Measurements from ENCODE around the gene COX10.
"Not testable (repeated sequence)": the region's sequence is repeated elsewhere in the genome, so short reads cannot be mapped to it uniquely, and the experiment has no call there.

Gene COX10

GRCh38 chr17:14165616-14166015 is 96.3 kb downstream of the COX10 start:
- Histone ChIP-seq H3K27me3 (replicated peaks; ENCODE audit: control insufficient read depth, insufficient read depth, low read length, poor library complexity, severe bottlenecking) (no peaks in the 10 kb centered on the region), H3K4me3 (ENCODE audit: insufficient read depth, low read depth, low read length, poor library complexity, severe bottlenecking) (no peak overlapping the region), H3K4me1 (ENCODE audit: control insufficient read depth, insufficient read depth, low read length, poor library complexity, severe bottlenecking) (no peaks in the 10 kb centered on the region), H3K36me3 (ENCODE audit: control insufficient read depth, insufficient read depth, low read length) (no peaks in the 10 kb centered on the region), H3K9me3 (ENCODE audit: control insufficient read depth, low read length) (no peaks in the 10 kb centered on the region), H3K27ac (ENCODE audit: insufficient read depth, low read length, poor library complexity, severe bottlenecking) (no peak overlapping the region)
- no peak for DNase-seq

DNA sequence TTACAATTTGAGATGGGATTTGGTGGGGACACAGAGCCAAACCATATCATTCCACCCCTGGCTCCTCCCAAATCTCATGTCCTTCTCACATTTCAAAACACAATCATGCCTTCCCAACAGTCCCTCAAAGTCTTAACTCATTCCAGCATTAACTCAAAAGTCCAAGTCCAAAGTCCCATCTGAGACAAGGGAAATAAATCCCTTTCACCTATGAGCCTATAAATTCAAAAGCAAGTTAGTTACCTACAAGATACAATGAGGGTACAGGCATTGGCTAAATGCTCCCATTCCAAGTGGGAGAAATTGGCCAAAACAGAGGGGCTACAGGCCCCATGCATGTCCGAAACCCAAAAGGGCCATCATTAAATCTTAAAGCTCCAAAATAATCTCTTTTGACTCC is 98.5 kb downstream of the COX10 start:
- H3K4me1 ChIP-seq (ENCODE audit: control insufficient read depth, insufficient read depth, low read length, poor library complexity, severe bottlenecking); H3K27ac ChIP-seq (ENCODE audit: insufficient read depth, low read length, poor library complexity, severe bottlenecking); H3K4me3 ChIP-seq (ENCODE audit: insufficient read depth, low read depth, low read length, poor library complexity, severe bottlenecking); H3K27me3 ChIP-seq (replicated peaks; ENCODE audit: control insufficient read depth, insufficient read depth, low read length, poor library complexity, severe bottlenecking); H3K36me3 ChIP-seq (ENCODE audit: control insufficient read depth, insufficient read depth, low read length); H3K9me3 ChIP-seq (ENCODE audit: control insufficient read depth, low read length); DNase-seq: not testable (repeated sequence)

DNA sequence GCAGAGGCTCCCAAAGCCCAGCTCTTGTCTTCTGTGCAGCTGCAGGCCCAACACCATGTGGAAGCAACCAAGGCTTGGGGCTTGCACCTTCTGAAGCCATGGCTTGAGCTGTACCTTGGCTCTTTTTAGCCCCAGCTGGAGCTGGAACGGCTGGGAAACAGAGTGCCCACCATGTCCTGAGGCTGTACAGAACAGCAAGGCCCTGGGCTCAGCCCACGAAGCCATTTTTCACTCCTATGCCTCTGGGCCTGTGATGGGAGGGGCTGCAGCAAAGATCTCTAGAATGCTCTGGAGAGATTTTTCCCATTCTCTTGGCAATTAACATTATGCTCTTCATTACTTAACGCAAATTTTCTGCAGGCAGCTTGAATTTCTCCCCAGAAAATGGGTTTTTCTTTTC is 99.3 kb downstream of the COX10 start:
- H3K4me1 ChIP-seq (ENCODE audit: control insufficient read depth, insufficient read depth, low read length, poor library complexity, severe bottlenecking), result no peaks in the 10 kb centered on the region
- H3K36me3 ChIP-seq (ENCODE audit: control insufficient read depth, insufficient read depth, low read length), result no peaks in the 10 kb centered on the region
- no peaks in the 10 kb centered on the region for H3K9me3 ChIP-seq (ENCODE audit: control insufficient read depth, low read length)
- no peak for DNase-seq
- H3K27me3 ChIP-seq (replicated peaks; ENCODE audit: control insufficient read depth, insufficient read depth, low read length, poor library complexity, severe bottlenecking), result no peaks in the 10 kb centered on the region
- H3K27ac ChIP-seq (ENCODE audit: insufficient read depth, low read length, poor library complexity, severe bottlenecking), result no peak overlapping the region
- H3K4me3 ChIP-seq (ENCODE audit: insufficient read depth, low read depth, low read length, poor library complexity, severe bottlenecking), result no peak overlapping the region

DNA sequence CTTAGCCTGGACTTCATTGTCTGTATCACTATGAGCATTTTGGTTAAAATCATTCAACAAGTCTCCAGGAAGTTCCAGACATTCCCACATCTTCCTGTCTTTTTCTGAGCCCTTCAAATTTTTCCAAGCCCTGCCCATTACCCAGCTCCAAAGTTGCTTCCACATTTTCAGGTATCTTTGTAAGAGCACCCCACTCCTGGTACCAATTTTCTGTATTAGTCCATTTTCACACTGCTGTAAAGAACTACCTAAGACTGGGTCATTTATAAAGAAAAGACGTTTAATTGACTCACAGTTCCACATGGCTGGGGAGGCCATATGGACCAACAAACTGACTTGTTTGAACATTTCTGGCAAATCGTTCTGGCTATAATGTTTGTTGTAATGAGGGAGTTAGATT is 100.0 kb downstream of the COX10 start:
- Histone ChIP-seq H3K4me3 (ENCODE audit: insufficient read depth, low read depth, low read length, poor library complexity, severe bottlenecking) (no peak overlapping the region), H3K27ac (ENCODE audit: insufficient read depth, low read length, poor library complexity, severe bottlenecking) (no peak overlapping the region), H3K9me3 (ENCODE audit: control insufficient read depth, low read length) (no peaks in the 10 kb centered on the region), H3K4me1 (ENCODE audit: control insufficient read depth, insufficient read depth, low read length, poor library complexity, severe bottlenecking) (no peaks in the 10 kb centered on the region), H3K36me3 (ENCODE audit: control insufficient read depth, insufficient read depth, low read length) (no peaks in the 10 kb centered on the region), H3K27me3 (replicated peaks; ENCODE audit: control insufficient read depth, insufficient read depth, low read length, poor library complexity, severe bottlenecking) (no peaks in the 10 kb centered on the region)
- DNase-seq, result no peak

- no peaks in the 10 kb centered on the region for H3K9me3 ChIP-seq (ENCODE audit: control insufficient read depth, low read length)
- no peak overlapping the region for H3K4me3 ChIP-seq (ENCODE audit: insufficient read depth, low read depth, low read length, poor library complexity, severe bottlenecking)
- no peak overlapping the region for H3K27ac ChIP-seq (ENCODE audit: insufficient read depth, low read length, poor library complexity, severe bottlenecking)
- H3K4me1 ChIP-seq (ENCODE audit: control insufficient read depth, insufficient read depth, low read length, poor library complexity, severe bottlenecking), result no peaks in the 10 kb centered on the region
- DNase-seq, result no peak
- no peaks in the 10 kb centered on the region for H3K27me3 ChIP-seq (replicated peaks; ENCODE audit: control insufficient read depth, insufficient read depth, low read length, poor library complexity, severe bottlenecking)
- H3K36me3 ChIP-seq (ENCODE audit: control insufficient read depth, insufficient read depth, low read length), result no peaks in the 10 kb centered on the region
These were observed 100.6 kb downstream of the COX10 start for GRCh38 chr17:14169901-14170300.

GRCh38 chr17:14176989-14177388 is 107.7 kb downstream of the COX10 start:
- H3K27ac ChIP-seq (ENCODE audit: insufficient read depth, low read length, poor library complexity, severe bottlenecking); H3K27me3 ChIP-seq (replicated peaks; ENCODE audit: control insufficient read depth, insufficient read depth, low read length, poor library complexity, severe bottlenecking); DNase-seq; H3K9me3 ChIP-seq (ENCODE audit: control insufficient read depth, low read length); H3K4me1 ChIP-seq (ENCODE audit: control insufficient read depth, insufficient read depth, low read length, poor library complexity, severe bottlenecking); H3K4me3 ChIP-seq (ENCODE audit: insufficient read depth, low read depth, low read length, poor library complexity, severe bottlenecking); H3K36me3 ChIP-seq (ENCODE audit: control insufficient read depth, insufficient read depth, low read length): not testable (repeated sequence)

DNA sequence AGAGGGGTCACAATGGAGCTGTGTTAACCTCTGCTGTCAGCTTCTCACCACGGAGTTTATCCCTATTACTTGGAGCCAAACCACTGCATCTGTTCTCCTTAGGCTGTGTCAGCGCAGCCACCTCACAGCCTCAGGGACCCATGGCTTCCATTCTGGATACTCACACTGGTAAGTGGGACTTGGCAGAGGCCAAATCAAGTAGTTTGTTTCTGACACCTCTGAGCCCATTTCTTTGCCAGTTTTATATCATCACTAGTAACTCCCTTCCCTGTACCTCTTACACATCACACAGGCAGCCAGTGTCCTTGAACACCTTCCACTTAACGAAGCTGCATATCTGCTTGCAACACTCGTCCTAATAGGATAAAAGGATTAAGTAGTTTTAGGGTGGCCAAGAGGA is 108.5 kb downstream of the COX10 start:
- not testable (repeated sequence) for H3K4me3 ChIP-seq (ENCODE audit: insufficient read depth, low read depth, low read length, poor library complexity, severe bottlenecking); DNase-seq; H3K27me3 ChIP-seq (replicated peaks; ENCODE audit: control insufficient read depth, insufficient read depth, low read length, poor library complexity, severe bottlenecking); H3K4me1 ChIP-seq (ENCODE audit: control insufficient read depth, insufficient read depth, low read length, poor library complexity, severe bottlenecking); H3K9me3 ChIP-seq (ENCODE audit: control insufficient read depth, low read length); H3K27ac ChIP-seq (ENCODE audit: insufficient read depth, low read length, poor library complexity, severe bottlenecking); H3K36me3 ChIP-seq (ENCODE audit: control insufficient read depth, insufficient read depth, low read length)

DNA sequence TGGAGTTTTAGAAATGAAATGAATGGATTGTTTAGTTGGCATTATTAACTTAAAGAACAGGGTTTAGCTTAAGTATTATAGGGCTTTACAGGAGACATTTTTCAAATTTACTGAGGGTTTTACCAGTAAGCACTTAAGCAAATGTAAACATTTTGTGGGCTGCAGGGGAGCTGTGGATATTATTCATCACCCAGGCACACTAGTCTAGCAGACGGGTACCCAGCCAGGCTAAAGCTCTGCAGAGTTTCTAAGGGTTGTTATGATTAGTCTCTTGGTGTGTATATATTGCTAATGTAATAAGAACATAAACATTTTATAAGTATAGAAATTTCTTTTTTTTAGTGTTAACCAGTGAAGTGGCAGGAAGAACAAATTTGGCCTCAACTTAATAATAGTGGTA is 110.6 kb downstream of the COX10 start:
- DNase-seq; H3K4me1 ChIP-seq (ENCODE audit: control insufficient read depth, insufficient read depth, low read length, poor library complexity, severe bottlenecking); H3K36me3 ChIP-seq (ENCODE audit: control insufficient read depth, insufficient read depth, low read length): not testable (repeated sequence)

DNA sequence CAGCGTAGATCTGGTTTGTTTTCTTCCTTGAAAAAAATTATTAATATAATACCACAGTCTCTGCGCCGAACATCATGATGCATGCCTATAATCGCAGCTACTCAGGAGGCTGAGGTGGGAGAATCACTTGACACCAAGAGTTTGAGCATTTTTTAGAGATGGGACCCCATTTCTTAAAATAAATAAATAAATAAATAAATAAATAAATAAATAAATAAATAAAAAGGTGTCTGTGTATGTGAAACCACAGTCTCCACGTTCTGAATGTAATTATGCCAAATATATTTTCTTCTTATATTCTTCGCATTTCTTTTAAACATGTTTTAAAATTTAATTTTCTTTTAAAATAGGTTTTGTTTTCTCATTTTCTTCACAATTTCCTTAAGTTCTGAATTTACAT is 112.8 kb downstream of the COX10 start:
- not testable (repeated sequence) for DNase-seq; H3K9me3 ChIP-seq (ENCODE audit: control insufficient read depth, low read length); H3K27me3 ChIP-seq (replicated peaks; ENCODE audit: control insufficient read depth, insufficient read depth, low read length, poor library complexity, severe bottlenecking); H3K36me3 ChIP-seq (ENCODE audit: control insufficient read depth, insufficient read depth, low read length); H3K4me3 ChIP-seq (ENCODE audit: insufficient read depth, low read depth, low read length, poor library complexity, severe bottlenecking); H3K27ac ChIP-seq (ENCODE audit: insufficient read depth, low read length, poor library complexity, severe bottlenecking); H3K4me1 ChIP-seq (ENCODE audit: control insufficient read depth, insufficient read depth, low read length, poor library complexity, severe bottlenecking)

More for the DNA sequence above, 110.6 kb downstream of the COX10 start:
- not testable (repeated sequence) for H3K27me3 ChIP-seq (replicated peaks; ENCODE audit: control insufficient read depth, insufficient read depth, low read length, poor library complexity, severe bottlenecking); H3K9me3 ChIP-seq (ENCODE audit: control insufficient read depth, low read length); H3K4me3 ChIP-seq (ENCODE audit: insufficient read depth, low read depth, low read length, poor library complexity, severe bottlenecking); H3K27ac ChIP-seq (ENCODE audit: insufficient read depth, low read length, poor library complexity, severe bottlenecking)

DNA sequence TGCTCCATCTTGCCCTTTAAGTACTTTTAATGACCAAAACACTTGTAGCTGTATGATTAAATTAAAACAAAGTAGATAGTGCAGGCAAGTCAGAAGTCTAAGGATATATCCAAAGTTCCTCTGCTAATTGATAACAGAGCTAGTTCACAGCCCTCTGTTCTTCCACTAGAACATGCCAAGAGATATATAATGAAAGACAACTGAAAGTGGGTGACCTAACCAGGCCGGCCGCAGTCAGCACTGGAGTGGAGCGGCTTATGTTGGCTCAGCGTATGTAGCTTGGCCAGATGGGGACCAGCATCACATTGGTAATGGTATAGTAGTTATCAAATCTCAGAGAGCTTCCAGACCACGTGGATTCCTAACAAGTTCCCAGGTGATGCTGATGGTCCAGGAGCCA is 115.2 kb downstream of the COX10 start:
- H3K27me3 ChIP-seq (replicated peaks; ENCODE audit: control insufficient read depth, insufficient read depth, low read length, poor library complexity, severe bottlenecking); H3K4me1 ChIP-seq (ENCODE audit: control insufficient read depth, insufficient read depth, low read length, poor library complexity, severe bottlenecking); H3K9me3 ChIP-seq (ENCODE audit: control insufficient read depth, low read length); DNase-seq; H3K27ac ChIP-seq (ENCODE audit: insufficient read depth, low read length, poor library complexity, severe bottlenecking); H3K4me3 ChIP-seq (ENCODE audit: insufficient read depth, low read depth, low read length, poor library complexity, severe bottlenecking); H3K36me3 ChIP-seq (ENCODE audit: control insufficient read depth, insufficient read depth, low read length): not testable (repeated sequence)

DNA sequence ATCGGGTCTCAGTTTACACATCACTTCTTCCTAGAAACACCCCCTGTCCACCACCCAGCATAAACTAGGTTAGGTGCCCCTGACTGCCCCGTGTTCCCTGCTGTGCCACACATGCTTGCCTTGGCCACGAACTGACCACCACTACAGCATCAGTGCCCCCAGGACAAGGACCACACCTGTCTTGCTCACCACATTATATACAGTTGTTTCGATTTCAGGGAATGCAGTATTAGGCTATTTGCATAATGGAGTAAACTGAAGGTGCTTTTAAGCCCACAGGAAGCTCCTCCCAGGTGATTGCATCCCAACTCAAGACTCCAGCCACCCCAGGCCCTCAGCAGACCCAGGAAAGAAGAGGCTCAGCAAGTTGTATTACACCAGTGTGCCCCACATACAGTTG is 117.1 kb downstream of the COX10 start:
- not testable (repeated sequence) for H3K4me1 ChIP-seq (ENCODE audit: control insufficient read depth, insufficient read depth, low read length, poor library complexity, severe bottlenecking); H3K27me3 ChIP-seq (replicated peaks; ENCODE audit: control insufficient read depth, insufficient read depth, low read length, poor library complexity, severe bottlenecking); H3K27ac ChIP-seq (ENCODE audit: insufficient read depth, low read length, poor library complexity, severe bottlenecking); H3K4me3 ChIP-seq (ENCODE audit: insufficient read depth, low read depth, low read length, poor library complexity, severe bottlenecking); DNase-seq; H3K36me3 ChIP-seq (ENCODE audit: control insufficient read depth, insufficient read depth, low read length); H3K9me3 ChIP-seq (ENCODE audit: control insufficient read depth, low read length)

All from effector memory CD4-positive, alpha-beta T cell (primary cell).